ENCODE measurements around the gene RCAN2.

Gene RCAN2

GRCh38 chr6:46234156-46234556, 257.1 kb downstream of the RCAN2 start:
- ATAC-seq (ENCODE audit: low read depth) (no peak), DNase-seq (ENCODE audit: low spot score in 2 of 2) (no peak)
- no peak overlapping the region for H3K4me3 Mint-ChIP-seq
- H3K27ac Mint-ChIP-seq = no peak overlapping the region
- no peaks in the 10 kb centered on the region for H3K4me1 Mint-ChIP-seq
- H3K27me3 Mint-ChIP-seq = peaks cover 3% of the 10 kb centered on the region
- H3K36me3 Mint-ChIP-seq = peaks cover 2% of the 10 kb centered on the region
- H3K9me3 Mint-ChIP-seq = peaks cover 2% of the 10 kb centered on the region

GRCh38 chr6:46233129-46233528, 258.1 kb downstream of the RCAN2 start:
- no peak for ATAC-seq (ENCODE audit: low read depth)
- Mint-ChIP-seq H3K9me3 (peaks cover 2% of the 10 kb centered on the region), H3K27ac (no peak overlapping the region), H3K4me3 (no peak overlapping the region), H3K27me3 (peaks cover 3% of the 10 kb centered on the region), H3K36me3 (peaks cover 2% of the 10 kb centered on the region), H3K4me1 (no peaks in the 10 kb centered on the region)
- DNase-seq (ENCODE audit: low spot score in 2 of 2) = no peak

DNA sequence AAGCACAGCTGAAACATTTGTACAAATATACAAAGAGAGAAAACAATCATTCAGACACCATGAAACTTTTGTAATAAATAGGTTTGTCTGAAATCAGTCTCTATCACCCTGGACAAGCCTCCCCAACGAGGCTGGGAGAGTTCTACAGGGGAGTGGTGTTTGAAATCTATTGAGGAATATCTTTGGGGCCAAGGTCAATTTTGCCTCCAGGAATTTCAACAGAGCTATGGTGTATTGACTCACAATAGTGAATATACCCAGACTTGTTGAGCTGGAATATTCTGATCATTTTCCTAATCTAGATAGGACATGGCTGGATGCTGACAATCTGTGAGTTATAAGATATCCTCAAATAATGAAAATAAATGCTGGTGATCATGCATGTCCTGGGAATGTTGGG, 269.0 kb downstream of the RCAN2 start:
- Mint-ChIP-seq H3K9me3 (no peaks in the 10 kb centered on the region), H3K27me3 (no peaks in the 10 kb centered on the region), H3K27ac (no peak overlapping the region), H3K36me3 (no peaks in the 10 kb centered on the region), H3K4me3 (no peak overlapping the region), H3K4me1 (peaks cover 31% of the 10 kb centered on the region)
- DNase-seq (ENCODE audit: low spot score in 2 of 2) = no peak
- ATAC-seq (ENCODE audit: low read depth) = no peak

DNA sequence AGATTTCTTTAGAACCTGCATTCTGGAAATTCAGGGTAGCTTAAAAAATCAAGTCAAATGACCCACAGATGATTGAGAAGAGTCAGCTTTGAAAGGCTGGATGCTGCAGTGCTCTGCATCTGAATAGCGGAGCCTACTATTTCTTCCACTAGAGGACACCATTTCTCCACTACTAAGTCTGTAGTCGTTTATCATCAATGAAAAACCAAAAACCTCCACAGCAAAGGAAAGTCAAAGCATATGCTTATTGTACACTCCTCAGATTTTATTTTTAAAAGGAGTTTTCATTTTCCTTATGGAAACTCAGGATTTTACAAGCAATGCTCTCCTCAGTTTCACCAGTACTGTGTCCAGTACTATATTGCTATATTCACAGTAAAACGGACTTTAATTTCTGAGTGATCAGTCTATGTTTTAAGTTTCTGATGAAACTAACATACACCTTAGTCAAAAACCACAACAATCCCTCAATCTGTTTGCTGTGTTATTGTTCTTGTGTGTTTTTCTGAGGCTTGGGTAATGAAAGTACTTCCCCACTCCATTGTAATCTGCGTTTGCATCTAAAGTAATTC, 269.9 kb downstream of the RCAN2 start:
- peak overlapping the region; percentile 51 for H3K27ac Mint-ChIP-seq
- DNase-seq (ENCODE audit: low spot score in 2 of 2) = peak in 1 of 2 donors; percentile 27

GRCh38 chr6:46220352-46221221, 270.7 kb downstream of the RCAN2 start:
- peak overlapping the region; percentile 51 for H3K27ac Mint-ChIP-seq
- no peaks in the 10 kb centered on the region for H3K36me3 Mint-ChIP-seq
- peaks cover 31% of the 10 kb centered on the region for H3K4me1 Mint-ChIP-seq
- H3K27me3 Mint-ChIP-seq = no peaks in the 10 kb centered on the region
- DNase-seq (ENCODE audit: low spot score in 2 of 2) (peak in 1 of 2 donors; percentile 21), ATAC-seq (ENCODE audit: low read depth) (peak; percentile 67)
- H3K9me3 Mint-ChIP-seq = no peaks in the 10 kb centered on the region
- no peak overlapping the region for H3K4me3 Mint-ChIP-seq

More for the DNA sequence above, 269.9 kb downstream of the RCAN2 start:
- Mint-ChIP-seq H3K27me3 (no peaks in the 10 kb centered on the region), H3K4me1 (peaks cover 31% of the 10 kb centered on the region), H3K9me3 (no peaks in the 10 kb centered on the region), H3K36me3 (no peaks in the 10 kb centered on the region), H3K4me3 (no peak overlapping the region)
- peak; percentile 62 for ATAC-seq (ENCODE audit: low read depth)

GRCh38 chr6:46219661-46220060, 271.6 kb downstream of the RCAN2 start:
- DNase-seq (ENCODE audit: low spot score in 2 of 2) (no peak), ATAC-seq (ENCODE audit: low read depth) (no peak)
- Mint-ChIP-seq H3K4me3 (no peak overlapping the region), H3K27me3 (no peaks in the 10 kb centered on the region), H3K36me3 (no peaks in the 10 kb centered on the region), H3K4me1 (peaks cover 31% of the 10 kb centered on the region), H3K9me3 (no peaks in the 10 kb centered on the region), H3K27ac (peak overlapping the region; percentile 19)

DNA sequence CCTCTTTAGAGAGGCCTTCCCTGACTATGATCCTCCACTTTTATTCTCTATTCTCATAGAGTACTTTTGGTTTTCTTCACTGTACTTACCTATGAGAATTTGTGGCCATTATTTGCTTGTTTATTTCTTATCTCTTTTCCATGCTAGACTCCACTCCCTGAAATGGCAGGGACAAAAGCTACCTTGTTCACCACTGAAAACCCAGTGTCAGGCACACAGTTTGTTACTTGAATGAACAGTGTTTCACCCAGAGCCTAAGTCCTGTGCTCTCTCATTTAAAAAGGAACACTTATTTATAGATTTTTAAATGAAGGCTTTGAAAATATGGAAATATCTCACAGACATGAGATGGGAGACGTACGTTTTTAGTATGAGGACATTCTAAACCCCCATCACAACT, 272.8 kb downstream of the RCAN2 start:
- ATAC-seq (ENCODE audit: low read depth) (no peak), DNase-seq (ENCODE audit: low spot score in 2 of 2) (no peak)
- H3K36me3 Mint-ChIP-seq = no peaks in the 10 kb centered on the region
- H3K4me3 Mint-ChIP-seq = no peak overlapping the region
- H3K4me1 Mint-ChIP-seq = peaks cover 31% of the 10 kb centered on the region
- peak overlapping the region; percentile 48 for H3K27ac Mint-ChIP-seq
- no peaks in the 10 kb centered on the region for H3K9me3 Mint-ChIP-seq
- no peaks in the 10 kb centered on the region for H3K27me3 Mint-ChIP-seq

DNA sequence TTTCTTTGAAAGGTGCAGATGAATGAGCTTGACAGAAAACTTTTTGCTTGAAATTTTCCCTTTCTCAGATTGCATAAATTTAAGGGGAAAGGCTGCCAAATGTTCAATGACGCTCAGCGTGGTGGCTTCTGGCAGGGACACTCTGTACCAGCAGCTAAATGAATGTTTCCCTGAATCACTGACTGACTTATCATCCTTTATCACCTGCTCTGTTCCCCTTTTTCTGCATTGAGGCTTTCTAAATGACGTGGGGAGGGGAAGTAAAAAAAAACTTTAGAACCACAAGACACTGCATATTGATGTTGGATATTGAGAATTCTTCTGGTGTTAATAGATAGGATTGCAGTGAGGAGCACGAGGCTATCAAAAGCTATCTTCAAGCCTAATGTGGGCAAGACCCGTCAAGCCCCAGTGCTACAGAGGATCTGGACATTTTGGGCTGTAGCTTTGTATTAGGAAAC, 273.5 kb downstream of the RCAN2 start:
- H3K36me3 Mint-ChIP-seq = no peaks in the 10 kb centered on the region
- DNase-seq (ENCODE audit: low spot score in 2 of 2) (peak in 1 of 2 donors; percentile 36), ATAC-seq (ENCODE audit: low read depth) (peak; percentile 81)
- H3K27me3 Mint-ChIP-seq = no peaks in the 10 kb centered on the region
- H3K4me1 Mint-ChIP-seq = peaks cover 31% of the 10 kb centered on the region
- H3K9me3 Mint-ChIP-seq = no peaks in the 10 kb centered on the region
- peak overlapping the region; percentile 48 for H3K27ac Mint-ChIP-seq
- no peak overlapping the region for H3K4me3 Mint-ChIP-seq

- ATAC-seq (ENCODE audit: low read depth) (no peak), DNase-seq (ENCODE audit: low spot score in 2 of 2) (no peak)
- H3K27ac Mint-ChIP-seq = no peak overlapping the region
- no peaks in the 10 kb centered on the region for H3K36me3 Mint-ChIP-seq
- no peaks in the 10 kb centered on the region for H3K9me3 Mint-ChIP-seq
- peaks cover 31% of the 10 kb centered on the region for H3K4me1 Mint-ChIP-seq
- H3K4me3 Mint-ChIP-seq = no peak overlapping the region
- no peaks in the 10 kb centered on the region for H3K27me3 Mint-ChIP-seq
Observed at GRCh38 chr6:46216879-46217278, 274.4 kb downstream of the RCAN2 start.

GRCh38 chr6:46215777-46216176, 275.5 kb downstream of the RCAN2 start:
- DNase-seq (ENCODE audit: low spot score in 2 of 2) (no peak), ATAC-seq (ENCODE audit: low read depth) (no peak)
- Mint-ChIP-seq H3K27me3 (no peaks in the 10 kb centered on the region), H3K36me3 (no peaks in the 10 kb centered on the region), H3K4me1 (peaks cover 30% of the 10 kb centered on the region), H3K27ac (no peak overlapping the region), H3K4me3 (no peak overlapping the region), H3K9me3 (peaks cover 2% of the 10 kb centered on the region)

- no peak for DNase-seq (ENCODE audit: low spot score in 2 of 2)
- Mint-ChIP-seq H3K4me1 (peaks cover 24% of the 10 kb centered on the region), H3K4me3 (no peak overlapping the region), H3K27me3 (no peaks in the 10 kb centered on the region), H3K9me3 (peaks cover 6% of the 10 kb centered on the region), H3K27ac (no peak overlapping the region), H3K36me3 (no peaks in the 10 kb centered on the region)
- no peak for ATAC-seq (ENCODE audit: low read depth)
Observed at GRCh38 chr6:46215213-46215612, 276.0 kb downstream of the RCAN2 start.

- Mint-ChIP-seq H3K4me1 (no peaks in the 10 kb centered on the region), H3K27ac (no peak overlapping the region), H3K9me3 (peaks cover 12% of the 10 kb centered on the region)
Observed at GRCh38 chr6:46211917-46212316, 279.3 kb downstream of the RCAN2 start.

GRCh38 chr6:46210294-46210693, 281.0 kb downstream of the RCAN2 start:
- Mint-ChIP-seq H3K27ac (no peak overlapping the region), H3K27me3 (peaks cover 3% of the 10 kb centered on the region), H3K36me3 (peaks cover 2% of the 10 kb centered on the region), H3K4me1 (no peaks in the 10 kb centered on the region), H3K9me3 (peaks cover 12% of the 10 kb centered on the region), H3K4me3 (no peak overlapping the region)
- DNase-seq (ENCODE audit: low spot score in 2 of 2) (no peak), ATAC-seq (ENCODE audit: low read depth) (no peak)

More at GRCh38 chr6:46211917-46212316, 279.3 kb downstream of the RCAN2 start:
- no peaks in the 10 kb centered on the region for H3K27me3 Mint-ChIP-seq
- no peak for DNase-seq (ENCODE audit: low spot score in 2 of 2)
- peaks cover 2% of the 10 kb centered on the region for H3K36me3 Mint-ChIP-seq
- H3K4me3 Mint-ChIP-seq = no peak overlapping the region
- no peak for ATAC-seq (ENCODE audit: low read depth)

GRCh38 chr6:46208303-46208702, 282.9 kb downstream of the RCAN2 start:
- H3K9me3 Mint-ChIP-seq = peaks cover 12% of the 10 kb centered on the region
- peaks cover 3% of the 10 kb centered on the region for H3K27me3 Mint-ChIP-seq
- H3K36me3 Mint-ChIP-seq = peaks cover 2% of the 10 kb centered on the region
- ATAC-seq (ENCODE audit: low read depth) (no peak), DNase-seq (ENCODE audit: low spot score in 2 of 2) (no peak)
- H3K4me1 Mint-ChIP-seq = no peaks in the 10 kb centered on the region
- H3K27ac Mint-ChIP-seq = no peak overlapping the region
- H3K4me3 Mint-ChIP-seq = no peak overlapping the region

All from memory B cell (primary cell).